ENCODE measurements around the gene CCNQ. TPM values are rescaled to one million over a fixed set of nuclear protein-coding genes. Genes with fewer than 3 reads are reported as not detected.

Gene CCNQ
- total RNA-seq, 1 donor from 2014 or later, result 42.5 TPM

DNA sequence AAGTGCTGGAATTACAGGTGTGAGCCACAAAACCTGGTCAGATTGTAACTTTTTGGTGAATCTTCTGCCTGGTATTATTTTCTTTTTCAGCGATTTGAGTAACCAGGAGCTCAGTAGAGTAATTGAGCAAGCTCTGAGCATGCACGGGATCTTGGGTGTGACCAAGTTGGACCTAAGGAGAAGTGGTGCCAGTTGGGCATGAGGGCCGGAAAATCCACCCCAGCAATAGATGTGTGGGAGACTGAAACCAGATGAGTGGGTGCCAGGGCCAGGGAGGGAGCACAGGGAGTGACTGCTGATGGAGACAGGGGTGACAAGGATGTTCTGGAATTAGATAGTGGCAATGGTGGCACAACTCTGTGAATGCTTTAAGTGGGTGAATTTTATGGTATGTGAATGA lies 3.7 kb upstream of the CCNQ start:
- DNase-seq, result no peak
- intact Hi-C loops (cut with micrococcal nuclease), result no loop called here

DNA sequence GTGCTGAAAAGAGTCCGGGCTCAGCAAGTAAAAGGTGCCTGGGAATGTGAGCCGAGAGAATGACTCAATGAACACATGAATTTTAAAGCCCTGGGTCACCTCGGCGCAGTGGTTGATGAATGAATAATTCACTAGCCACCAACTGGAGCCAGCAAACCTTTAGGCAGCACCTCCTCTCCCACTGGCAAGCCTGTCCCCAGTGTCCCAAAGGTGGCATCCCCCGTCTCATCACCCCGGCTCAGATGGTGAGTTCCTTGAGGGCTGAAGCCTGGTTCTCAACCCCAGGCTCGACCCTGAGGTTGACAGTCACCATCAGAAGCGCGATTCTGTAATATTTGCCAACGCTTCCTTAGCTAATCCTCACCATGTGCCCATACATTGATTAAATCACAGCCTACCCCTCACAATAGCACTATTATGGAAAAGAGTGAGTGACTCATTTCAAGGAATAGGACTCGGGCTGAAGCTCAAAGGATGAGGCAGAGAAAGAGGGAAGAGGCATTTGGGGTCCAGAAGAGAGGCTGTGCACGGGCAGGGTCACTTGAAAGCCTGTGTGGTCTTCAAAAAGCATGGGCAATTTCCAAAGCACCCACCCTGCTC lies 2.7 kb upstream of the CCNQ start:
- ATAC-seq, result no peak
- DNase-seq, result no peak
- intact Hi-C loops (cut with micrococcal nuclease), result no loop called here

More for the DNA sequence above, 3.7 kb upstream of the CCNQ start:
- no peak for ATAC-seq

DNA sequence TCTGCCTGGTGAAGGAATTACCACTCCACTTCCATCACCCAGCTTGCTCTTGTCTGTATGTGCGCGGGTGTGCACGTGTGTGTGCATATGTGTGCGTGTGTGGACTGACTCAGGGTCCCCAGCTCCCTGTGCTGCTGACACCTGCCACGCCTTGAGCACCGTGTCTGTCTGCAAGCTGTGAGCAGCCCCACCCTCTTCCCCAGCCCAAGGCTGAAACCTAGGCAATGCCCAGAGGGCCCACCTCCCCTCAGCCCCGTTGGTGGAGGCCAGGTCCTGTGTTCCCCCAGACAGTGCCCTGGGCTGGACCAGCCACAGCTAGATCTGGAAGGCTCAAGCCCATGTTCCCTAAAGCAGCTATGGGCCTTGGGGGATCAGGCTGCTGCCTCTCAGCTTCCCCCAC lies 2.0 kb upstream of the CCNQ start:
- ATAC-seq (no peak), DNase-seq (no peak)
- intact Hi-C loops (cut with micrococcal nuclease), result no loop called here

DNA sequence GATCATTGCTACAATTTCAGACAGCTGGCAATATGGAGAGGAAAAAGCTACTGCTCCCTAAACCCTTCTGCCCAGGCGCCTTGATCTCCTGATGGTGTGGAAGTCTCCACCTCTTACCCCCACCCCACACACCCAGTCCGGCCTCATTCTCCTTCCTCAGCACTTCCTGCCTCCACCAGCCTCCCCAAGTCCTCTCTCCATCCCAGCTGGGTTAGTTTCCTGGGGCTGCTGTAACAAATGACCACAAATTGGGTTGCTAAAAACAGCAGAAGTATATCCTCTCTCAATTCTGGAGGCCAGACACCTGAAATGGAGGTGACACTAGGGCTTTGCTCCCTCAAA lies 1.1 kb upstream of the CCNQ start:
- ATAC-seq (no peak), DNase-seq (no peak)
- intact Hi-C loops (cut with micrococcal nuclease), result no loop called here

DNA sequence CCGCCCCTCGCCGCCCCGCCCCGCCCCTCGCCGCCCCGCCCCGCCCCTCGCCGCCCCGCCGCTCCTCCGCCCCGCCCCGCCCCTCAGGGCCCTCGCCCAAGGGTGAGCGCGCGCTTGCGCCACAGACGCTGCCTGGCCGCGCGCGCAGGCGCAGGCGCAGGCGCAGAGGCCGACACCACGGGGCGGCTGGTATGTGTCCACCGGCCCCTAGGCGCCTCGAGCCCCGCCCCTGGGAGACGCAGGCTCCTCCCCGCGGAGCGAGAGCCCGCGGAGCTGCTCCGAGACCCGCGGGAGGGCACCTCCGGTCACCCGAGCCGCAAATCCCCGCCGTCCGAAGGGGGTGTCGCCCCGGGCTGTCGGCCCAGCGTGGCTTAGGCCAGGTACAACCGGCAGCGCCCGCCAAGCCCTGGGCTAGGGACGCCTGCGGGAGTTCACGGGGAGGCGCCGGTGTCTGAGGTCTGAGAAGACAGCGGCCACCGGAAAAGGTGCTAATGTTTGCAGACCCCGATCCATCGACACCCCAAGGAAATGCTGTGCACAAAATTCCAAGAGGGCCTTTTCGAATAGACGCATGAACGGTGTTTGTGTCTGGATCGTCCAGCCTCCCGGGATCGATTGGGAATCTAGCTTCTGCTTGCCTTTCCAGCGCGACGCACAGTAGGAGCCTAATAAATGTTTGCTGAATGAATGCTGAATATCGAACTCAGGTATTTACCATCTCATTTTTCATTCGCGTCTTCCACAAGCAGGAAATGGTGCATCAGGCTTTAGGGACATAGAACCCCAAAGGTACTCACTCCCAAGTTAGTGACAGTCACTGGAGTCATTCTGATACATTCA lies 473 bp upstream of the CCNQ start:
- intact Hi-C loops (cut with micrococcal nuclease), result no loop called here
- ATAC-seq (peak; percentile 96), DNase-seq (peak; percentile 94)

DNA sequence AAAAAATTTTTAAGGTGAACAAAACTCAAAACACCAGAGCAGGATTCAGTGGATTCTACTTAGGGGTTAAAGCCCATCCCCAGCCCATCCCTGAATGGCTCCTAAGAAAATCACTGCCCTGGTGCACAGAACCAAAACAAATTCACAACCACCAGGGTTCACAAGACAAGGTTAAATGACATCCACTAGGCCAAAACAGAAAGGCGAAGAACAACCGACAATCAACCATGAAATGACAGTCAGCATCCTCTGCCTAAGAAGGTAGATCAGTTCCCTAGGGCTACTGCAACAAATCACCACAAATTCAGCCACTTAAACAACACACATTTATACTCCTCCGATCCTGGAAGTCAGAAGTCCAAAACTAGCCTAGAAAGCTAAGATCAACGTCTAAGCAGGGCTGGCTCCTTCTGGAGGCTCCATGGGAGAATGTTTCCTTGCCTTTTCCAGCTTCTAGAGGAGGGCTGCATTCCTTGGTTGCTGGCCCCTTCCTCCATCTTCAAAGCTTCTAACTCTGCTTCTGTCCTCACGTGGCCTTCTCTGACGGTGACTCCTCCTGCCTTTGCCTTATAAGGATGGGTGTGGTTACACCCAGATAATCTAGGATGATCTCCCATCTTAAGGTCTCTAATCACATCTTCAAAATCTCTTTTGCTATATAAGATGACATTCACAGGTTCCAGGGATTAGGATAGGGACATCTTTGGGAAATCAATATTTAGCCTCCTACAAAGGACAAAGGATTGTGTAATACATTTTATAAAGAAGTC lies 1.8 kb downstream of the CCNQ start:
- ATAC-seq, result no peak
- DNase-seq, result no peak
- intact Hi-C loops (cut with micrococcal nuclease), result no loop called here

DNA sequence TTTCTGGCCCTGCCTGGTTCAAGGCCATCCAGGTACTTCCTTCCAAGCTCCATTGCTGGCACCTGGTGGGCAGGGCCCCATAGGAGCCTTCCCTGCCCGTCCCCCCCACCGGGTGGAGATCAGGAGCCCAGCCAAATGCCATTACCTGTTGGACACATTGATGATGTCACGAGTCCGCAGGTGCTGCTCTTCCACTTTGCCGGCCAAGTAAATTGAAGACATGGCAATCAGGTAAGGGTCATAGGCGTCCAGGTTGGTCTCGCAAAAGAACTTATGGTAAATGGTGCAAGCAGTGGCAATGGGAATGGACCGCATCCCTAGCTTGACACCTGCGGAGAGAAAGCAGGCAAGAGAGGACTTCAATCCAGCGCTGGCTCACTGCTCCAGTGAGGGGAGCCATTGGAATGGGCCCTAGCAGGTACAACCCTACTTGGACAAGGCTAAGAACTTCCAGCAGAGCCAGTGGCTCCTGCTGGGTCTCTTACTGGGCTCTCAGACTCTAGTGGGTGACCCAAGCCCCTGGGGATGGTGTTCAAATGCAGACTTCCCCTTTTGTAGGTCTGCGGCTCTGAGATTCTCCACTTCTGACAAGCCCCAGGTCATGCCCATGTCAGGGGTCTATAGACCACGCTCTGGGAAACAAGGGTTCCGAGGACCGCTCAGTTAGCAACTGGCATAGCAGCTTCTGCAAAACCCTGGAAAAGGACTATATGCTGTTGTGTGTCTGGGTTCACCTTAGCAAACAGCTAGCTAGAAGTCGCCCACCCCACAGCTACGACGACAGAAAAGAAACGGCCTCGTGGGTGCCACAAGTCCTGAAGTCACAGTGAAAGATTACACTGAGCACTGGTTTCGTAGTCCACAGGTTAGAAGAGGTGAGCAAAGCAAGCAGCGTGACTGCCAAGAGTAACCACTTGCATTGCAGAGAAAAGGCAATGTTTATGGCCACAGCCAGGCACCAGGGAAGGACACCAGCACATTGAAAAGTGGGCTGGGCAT lies 2.8 kb downstream of the CCNQ start:
- intact Hi-C loops (cut with micrococcal nuclease), result no loop called here
- no peak for ATAC-seq

DNA sequence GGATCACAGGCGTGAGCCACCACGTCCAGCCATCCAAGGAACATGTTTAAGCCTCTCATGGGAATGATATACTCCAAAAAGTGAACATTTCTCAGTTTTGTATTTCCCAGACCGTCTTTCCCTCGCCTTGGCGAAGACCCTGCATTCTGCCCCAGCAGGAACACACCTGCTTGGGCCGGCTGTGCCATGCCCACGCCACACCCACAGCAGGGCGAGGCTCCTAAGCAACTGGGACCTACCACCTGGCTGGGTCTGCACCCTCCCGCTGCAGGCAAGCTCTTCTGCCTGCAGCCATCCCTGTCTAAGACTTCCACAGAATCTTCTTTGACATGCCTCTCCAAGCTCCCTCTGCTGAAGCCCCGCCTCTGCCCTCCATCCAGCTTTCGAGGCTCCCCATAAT lies 3.6 kb downstream of the CCNQ start:
- no peak for ATAC-seq
- intact Hi-C loops (cut with micrococcal nuclease), result no loop called here
- no peak for DNase-seq

More for the DNA sequence above, 2.8 kb downstream of the CCNQ start:
- DNase-seq, result no peak

DNA sequence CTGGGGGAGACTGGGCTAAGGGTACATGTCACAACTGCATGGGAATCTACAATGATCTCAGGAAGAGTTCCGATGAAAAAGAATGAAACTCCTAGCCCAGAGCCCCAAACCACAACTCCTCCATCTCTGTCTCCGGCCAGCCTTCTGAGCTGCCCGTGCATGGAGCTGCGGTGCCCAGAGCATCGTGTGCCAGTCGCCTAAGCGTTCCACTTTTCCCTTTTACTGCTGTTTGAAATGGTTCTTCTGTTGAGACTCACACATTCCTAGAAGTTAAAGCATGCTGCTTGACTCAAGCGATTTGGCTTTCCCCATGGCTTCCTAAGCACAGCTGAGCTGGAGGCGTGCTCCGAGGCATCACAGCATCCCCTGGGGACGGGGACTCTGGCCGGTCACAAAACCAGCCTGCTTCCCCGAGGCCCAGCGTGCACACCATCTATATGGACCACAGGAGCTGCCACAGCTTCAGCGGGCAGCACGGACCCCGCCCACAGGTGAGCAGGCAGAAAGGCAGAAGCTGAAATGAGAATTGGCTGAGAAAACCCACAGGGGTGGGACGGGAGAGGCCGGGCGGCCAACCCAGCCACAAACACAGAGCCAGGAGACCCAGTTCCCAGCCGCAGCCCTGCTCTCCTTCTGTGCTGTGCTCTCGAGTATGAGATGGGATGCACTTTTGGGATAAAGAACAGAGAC lies 5.0 kb downstream of the CCNQ start:
- intact Hi-C loops (cut with micrococcal nuclease), result no loop called here
- DNase-seq (no peak), ATAC-seq (no peak)

DNA sequence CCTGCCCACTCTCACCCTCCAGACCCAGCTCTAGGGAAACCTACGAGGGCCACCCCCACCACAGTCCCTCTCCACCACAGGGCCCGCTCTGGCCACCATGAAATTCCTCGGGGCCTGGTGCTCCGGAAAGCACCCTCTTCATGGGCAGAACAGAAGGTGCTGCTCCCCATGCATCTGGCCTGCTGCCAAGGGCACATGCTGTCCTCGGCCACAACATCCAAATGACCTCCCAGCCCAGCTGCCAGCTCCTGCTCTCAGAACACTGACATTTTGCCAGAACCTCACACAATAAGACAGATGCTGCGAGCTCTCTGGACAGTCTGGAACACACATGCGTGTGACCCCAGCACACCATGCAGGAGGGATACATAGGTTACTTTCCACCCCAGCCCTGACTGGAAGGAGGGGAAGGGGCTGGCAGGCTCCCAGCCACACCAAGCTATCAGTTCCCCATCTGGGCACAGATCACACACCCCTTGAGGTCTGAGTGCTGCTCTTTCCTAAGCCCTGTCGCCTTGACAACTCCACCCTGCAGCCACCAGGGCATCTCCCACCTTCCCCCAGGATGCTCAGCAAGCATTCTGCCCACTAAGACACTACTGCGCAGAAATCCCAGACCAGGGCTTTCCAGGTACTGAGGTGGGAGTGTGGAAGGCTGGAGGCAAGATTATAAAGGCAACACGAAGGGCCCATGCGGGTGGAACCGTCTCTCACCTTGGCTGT lies 5.8 kb downstream of the CCNQ start:
- ATAC-seq, result peak; percentile 89
- intact Hi-C loops (cut with micrococcal nuclease), result no loop called here
- DNase-seq, result peak; percentile 81

DNA sequence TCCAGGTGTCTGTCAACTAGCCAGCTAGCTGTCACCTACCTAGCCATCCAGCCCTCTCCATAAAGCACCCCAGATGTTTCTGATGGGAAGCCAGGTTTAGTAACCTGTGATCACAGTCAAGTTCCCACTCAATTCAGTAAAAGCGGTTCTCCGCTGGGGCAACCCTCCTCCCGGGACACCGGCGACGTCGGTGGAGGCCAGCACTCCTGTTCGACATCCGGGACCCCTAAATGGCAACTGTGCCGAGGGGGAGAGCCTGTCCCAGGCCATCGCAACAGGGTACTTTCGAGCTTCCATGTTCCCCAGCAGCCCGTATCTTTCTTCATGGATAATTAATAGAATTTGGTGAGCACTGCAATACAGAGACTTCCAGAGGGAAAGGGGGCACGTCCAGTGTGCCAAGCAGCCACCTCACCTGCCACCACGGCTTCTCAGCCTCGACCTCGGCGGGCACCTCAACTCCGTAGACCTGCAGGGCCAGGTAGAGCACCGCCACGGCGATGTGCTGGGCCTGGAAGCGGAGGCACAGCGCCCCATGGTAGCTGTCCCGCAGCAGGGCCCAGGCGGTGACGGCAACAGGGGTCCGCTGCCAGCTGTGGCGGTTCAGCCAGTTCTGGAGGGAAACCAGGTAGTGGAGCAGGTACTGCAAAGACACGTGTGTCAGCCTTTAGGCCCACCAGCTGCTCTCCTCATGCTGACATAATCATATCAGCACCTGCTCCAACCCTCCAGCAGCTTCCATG lies 6.7 kb downstream of the CCNQ start:
- intact Hi-C loops (cut with micrococcal nuclease), result no loop called here
- DNase-seq (no peak), ATAC-seq (no peak)

DNA sequence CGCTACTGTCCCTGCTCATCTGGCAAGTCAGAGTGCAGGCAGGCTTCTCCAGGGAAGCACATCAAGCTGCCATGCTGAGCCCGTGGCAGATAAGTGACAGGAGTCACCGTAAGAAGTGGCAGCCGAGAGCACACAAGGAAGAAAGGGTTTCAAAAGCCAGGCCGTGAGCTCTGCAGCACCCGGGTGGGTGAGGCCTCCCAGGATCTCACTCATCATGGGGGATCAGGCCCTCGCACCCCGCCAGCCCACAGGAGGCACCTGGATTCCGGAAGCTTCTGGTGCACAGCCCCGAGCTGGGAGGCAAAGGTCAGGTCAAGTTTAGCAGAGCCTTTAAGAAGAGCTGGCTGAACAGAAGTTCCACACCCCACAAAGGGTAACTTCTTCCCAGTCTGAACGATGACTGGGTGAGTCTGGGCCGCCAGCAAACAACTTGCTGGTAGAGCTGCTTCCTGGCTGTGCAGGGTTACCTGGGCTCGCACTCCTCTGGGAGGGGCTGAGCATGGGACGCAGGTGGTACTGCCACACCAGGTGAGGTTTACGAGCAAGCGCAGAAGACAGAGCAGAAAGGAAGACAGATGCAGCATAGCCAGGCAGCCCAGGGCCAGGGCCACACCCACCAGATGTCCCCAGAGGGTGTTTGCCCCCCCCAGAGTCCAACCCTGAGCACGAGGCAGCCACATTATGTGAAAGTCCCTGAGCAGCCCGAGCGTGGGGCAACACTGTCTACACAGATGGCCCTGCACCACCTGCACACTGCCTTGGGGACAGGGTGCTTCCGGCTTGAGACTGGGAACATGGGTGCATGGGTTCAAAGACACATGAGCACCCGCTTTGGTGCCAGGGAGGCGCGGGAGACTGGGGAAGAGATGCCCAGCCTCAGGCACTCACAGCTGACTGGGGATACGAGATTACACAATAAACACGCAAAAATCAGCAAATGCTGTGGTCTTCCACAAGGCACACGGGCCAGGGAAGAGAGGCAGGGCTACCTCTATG lies 7.7 kb downstream of the CCNQ start:
- no peak for DNase-seq
- intact Hi-C loops (cut with micrococcal nuclease), result no loop called here
- ATAC-seq, result no peak

DNA sequence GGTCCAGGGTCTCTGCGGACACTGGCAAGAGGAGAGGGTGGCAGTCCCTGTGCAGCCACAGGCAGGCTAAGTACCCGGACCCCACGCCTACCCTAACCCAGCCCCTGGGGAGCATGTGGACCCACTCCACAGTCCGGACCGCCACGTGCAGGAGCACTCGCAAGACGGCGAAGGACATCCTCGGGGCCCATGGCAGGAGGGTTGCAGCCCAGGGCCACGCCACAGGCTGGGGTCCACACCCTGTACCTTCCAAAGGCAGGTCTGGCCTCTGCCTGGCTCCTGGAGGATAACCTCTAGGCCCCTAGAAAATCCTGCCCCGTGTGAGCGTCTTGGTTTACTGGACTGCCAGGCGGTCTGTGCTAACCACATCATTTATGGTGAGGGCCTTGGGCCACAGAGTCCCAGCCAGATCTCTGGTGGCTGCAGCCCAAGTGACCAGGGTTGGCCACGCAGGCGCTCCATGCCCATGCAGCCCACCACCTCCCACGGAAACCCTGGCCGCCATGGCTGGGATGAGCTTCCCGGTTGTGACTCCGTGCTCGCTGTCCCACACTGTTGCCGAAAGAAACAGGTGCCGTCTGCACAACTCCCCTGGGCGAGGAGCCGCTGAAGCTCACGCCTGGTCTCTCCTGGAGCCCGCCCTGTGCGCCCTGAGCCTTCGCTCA lies 10.0 kb downstream of the CCNQ start:
- DNase-seq (peak; percentile 6), ATAC-seq (no peak)
- intact Hi-C loops (cut with micrococcal nuclease), result no loop called here

DNA sequence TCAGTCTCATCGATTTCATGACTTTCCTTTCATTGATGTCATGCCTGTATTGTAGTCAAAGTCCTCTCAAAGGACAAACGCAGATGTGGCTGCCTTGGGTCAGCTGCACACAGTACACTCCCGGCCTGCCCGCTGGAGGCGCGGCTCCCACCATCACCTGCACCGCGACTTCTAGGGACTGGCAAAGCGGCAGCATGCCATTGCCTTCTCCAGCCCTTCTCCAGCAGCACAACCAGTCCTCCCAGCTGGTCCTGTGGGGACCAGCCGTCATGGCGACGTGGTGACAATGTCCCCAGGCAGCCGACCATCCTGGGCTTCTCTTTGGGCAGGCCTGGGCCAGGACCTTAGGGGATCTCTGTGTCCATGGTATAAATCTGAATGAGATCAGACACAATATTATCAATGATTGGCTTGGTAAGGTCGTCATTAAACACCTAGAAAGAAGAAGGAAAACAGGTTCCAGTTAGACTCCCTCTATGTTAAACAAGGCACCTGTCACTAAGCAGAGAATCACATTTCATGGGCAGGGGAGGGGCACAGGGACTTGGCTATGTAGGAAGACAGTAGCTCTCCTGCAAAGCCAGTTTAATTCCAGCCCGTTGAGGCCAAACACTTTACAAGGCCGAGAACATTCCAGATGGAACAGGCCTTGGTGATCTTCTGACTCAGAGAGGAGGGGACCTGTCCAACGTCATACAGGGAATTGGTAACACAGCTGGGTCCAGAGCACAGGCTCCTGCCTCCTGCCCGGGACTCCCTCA lies 10.7 kb downstream of the CCNQ start:
- DNase-seq, result peak; percentile 9
- ATAC-seq, result no peak
- intact Hi-C loops (cut with micrococcal nuclease), result no loop called here

DNA sequence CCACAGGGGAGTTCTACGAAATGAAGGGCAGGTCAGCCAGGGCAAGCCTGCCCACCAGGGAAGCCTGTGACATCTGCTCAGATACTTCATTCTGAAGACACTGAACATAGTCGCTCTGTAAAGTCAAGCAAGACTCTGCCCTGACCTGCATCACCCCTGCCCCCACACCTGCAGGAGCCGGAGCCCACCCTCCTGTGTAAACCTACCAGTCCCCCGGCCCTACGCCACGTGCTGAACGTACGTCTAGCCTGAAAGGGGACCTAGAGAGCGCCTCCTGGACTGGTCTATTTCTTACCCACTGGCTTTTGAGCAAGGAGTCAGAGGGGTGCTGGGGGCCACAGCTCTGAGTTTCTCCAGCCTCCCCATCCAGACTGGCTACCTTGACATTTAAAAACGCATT lies 11.6 kb downstream of the CCNQ start:
- DNase-seq (peak; percentile 8), ATAC-seq (no peak)
- intact Hi-C loops (cut with micrococcal nuclease), result no loop called here

All from left ventricle myocardium superior (tissue), 1 donor.